Heart left ventricle (tissue), 13 donors: Measurements from ENCODE around the gene KRTAP3-3.

Source experiments
- CTCF ChIP-seq, 12 donors: fragments of 200-600 bp; sonication (generic) in 4 of 12; IDR thresholded peaks; one replicate each; pipeline versions ENCODE4 v1.5.0 to v1.8.0; 2018 to 2022; ENCODE audit warnings: antibody characterized with exemption in 12 of 12, mild to moderate bottlenecking in 5 of 12
- POLR2A ChIP-seq, 2 donors: fragments of 450-650 bp; IDR thresholded peaks; one replicate each; pipeline ENCODE4 v1.6.1; 2017; ENCODE audit warnings: antibody characterized with exemption in 2 of 2, mild to moderate bottlenecking in 2 of 2, moderate library complexity in 2 of 2
- donor health status: ischemic (EF 13 %, LVEDD 7.1; RV severe dilation, severe dysfunction).
- donor health status: DM: no; HTN: yes; CAD: no.
- donor health status: DM: no; HTN: no; CAD: no.
- donor health status: ischemic (EF 25% LVEDD 6.9; RV normal size, moderate dysfunction).
- donor health status: ischemic (EF 25% LVEDD 5.7; RV mildly dilated, moderate dysfunction).
- donor health status: ischemic (EF 35%, LVEDD 5.7; RV mildly dilated, moderate dysfunction).
- donor health status: nonischemic (EF 11% LVEDD 7.7; RV severe dilation, severe dysfunction).
- donor health status: DM: yes; HTN: yes; CAD: no.
- donor health status: PGD.
- donor health status: ischemic (EF 29% LVEDD 5.4; RV normal size, mild dysfunction).
- donor health status: nonischemic (EF 23%, LVEDD 6.1; RV moderate dilation, normal function).

- TF ChIP-seq CTCF (IDR thresholded peaks at IDR 0.05) (no peak), POLR2A (IDR thresholded peaks at IDR 0.05) (no peak)
Observed at GRCh38 chr17:40945414-40945813, 48.5 kb downstream of the KRTAP3-3 start.
